Chondrocyte (in vitro differentiated cells): ENCODE results near the gene ATXN7. TPM values are rescaled to one million over a fixed set of nuclear protein-coding genes. Genes with fewer than 3 reads are reported as not detected.

ENCODE experiments used
- DNase-seq: peaks from one replicate; pipeline ENCODE4 v3.0.0; 2021; ENCODE audit warnings: mixed read lengths, low spot score
- H3K27ac Mint-ChIP-seq: one replicate; pipeline ENCODE4 v1.8.0; 2021; ENCODE audit warnings: mild to moderate bottlenecking, moderate library complexity, mixed read lengths; ENCODE audit not compliant: unreplicated experiment
- H3K27me3 Mint-ChIP-seq: 2 replicates; pipeline ENCODE4 v1.8.0; 2021; ENCODE audit warnings: low read depth, mixed read lengths
- H3K36me3 Mint-ChIP-seq: 2 replicates; pipeline ENCODE4 v1.8.0; 2021; ENCODE audit warnings: low read depth, mixed read lengths
- H3K4me1 Mint-ChIP-seq: 2 replicates; pipeline ENCODE4 v1.8.0; 2021; ENCODE audit warnings: low read depth, mild to moderate bottlenecking, mixed read lengths
- H3K4me3 Mint-ChIP-seq: one replicate; pipeline ENCODE4 v1.8.0; 2021; ENCODE audit warnings: mild to moderate bottlenecking, moderate library complexity, mixed read lengths; ENCODE audit not compliant: unreplicated experiment
- H3K9me3 Mint-ChIP-seq: 2 replicates; pipeline ENCODE4 v1.8.0; 2021; ENCODE audit warnings: low read depth, mixed read lengths
- total RNA-seq: library from RNA; stranded (reverse); gene quantifications from 3 replicates; pipeline ENCODE4 v1.2.1, GENCODE V29; 2021
- TF ChIP-seq, protein P1 (sequence below): fragments of 200-600 bp; sonication (generic); IDR thresholded peaks from 2 replicates; pipeline ENCODE4 v1.5.0; 2021; ENCODE audit warnings: antibody characterized with exemption, mild to moderate bottlenecking, moderate library complexity

The ATXN7 gene
- total RNA-seq, 1 donor from 2014 or later = 19.1 TPM

DNA sequence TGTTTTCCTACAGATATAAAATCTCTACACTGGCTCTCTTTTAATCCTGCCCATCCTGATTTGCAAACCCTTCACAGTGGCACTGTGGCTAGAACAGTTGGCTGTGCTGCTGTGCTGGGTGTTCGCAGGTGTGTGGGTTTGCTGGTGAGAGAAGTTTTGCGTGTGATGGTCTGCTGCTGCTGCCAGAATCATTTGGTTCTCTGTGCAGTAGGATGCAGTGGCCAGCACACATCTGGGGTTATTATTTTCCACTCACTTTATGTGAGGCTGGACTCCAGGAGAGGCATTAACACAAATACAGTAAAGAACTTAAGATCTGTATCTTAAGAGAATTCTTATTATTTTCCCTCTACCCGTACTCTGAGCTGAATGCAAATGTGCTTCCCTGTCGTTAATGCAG is 175.7 kb downstream of the ATXN7 start:
- H3K4me3 Mint-ChIP-seq = no peak overlapping the region

DNA sequence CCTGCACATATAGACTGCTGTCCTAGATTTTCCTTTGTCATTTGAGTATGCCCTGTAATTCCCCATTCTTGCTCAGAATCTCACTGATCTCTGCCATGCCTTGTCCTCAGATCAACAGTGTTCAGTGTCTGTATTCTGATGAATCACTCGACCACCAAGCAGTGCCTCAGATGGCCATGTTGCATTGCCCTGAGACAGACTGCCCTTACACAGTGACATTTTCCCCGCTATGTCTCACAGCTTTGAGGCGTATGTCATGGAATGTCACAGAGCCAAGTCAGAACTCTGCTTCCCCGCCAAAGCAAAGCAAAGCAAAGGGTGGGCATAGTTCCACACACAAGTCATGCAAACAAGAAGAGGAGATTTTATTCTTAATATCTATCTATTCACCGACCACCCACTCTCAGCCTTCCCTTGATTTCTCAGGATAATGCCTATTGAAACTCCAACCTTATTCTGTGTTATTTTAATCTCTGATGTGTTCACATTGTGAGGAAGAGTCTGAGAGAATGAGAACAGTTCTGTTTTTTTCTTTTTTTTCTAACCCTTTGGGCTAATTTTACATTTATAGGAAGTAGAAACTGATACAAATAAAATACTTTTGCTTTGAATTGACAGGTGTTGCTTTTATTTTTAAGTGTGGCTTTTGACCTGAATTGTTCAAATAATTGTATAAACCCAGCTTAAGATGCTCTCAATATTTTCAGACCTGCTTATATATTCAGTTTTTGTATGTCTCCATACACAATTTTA is 176.5 kb downstream of the ATXN7 start:
- DNase-seq = no peak
- Mint-ChIP-seq H3K27ac (peak overlapping the region; percentile 53), H3K27me3 (no peaks in the 10 kb centered on the region), H3K36me3 (peaks cover under 1% of the 10 kb centered on the region), H3K4me3 (peak overlapping the region; percentile 31), H3K4me1 (peaks cover 7% of the 10 kb centered on the region), H3K9me3 (no peaks in the 10 kb centered on the region)
- TF ChIP-seq, protein P1, sequence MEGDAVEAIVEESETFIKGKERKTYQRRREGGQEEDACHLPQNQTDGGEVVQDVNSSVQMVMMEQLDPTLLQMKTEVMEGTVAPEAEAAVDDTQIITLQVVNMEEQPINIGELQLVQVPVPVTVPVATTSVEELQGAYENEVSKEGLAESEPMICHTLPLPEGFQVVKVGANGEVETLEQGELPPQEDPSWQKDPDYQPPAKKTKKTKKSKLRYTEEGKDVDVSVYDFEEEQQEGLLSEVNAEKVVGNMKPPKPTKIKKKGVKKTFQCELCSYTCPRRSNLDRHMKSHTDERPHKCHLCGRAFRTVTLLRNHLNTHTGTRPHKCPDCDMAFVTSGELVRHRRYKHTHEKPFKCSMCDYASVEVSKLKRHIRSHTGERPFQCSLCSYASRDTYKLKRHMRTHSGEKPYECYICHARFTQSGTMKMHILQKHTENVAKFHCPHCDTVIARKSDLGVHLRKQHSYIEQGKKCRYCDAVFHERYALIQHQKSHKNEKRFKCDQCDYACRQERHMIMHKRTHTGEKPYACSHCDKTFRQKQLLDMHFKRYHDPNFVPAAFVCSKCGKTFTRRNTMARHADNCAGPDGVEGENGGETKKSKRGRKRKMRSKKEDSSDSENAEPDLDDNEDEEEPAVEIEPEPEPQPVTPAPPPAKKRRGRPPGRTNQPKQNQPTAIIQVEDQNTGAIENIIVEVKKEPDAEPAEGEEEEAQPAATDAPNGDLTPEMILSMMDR = no peak

More for the DNA sequence above, 175.7 kb downstream of the ATXN7 start:
- TF ChIP-seq, protein P1 = no peak
- Mint-ChIP-seq H3K27me3 (no peaks in the 10 kb centered on the region), H3K4me1 (peaks cover 7% of the 10 kb centered on the region), H3K36me3 (peaks cover 2% of the 10 kb centered on the region), H3K27ac (no peak overlapping the region), H3K9me3 (peaks cover 2% of the 10 kb centered on the region)
- no peak for DNase-seq

DNA sequence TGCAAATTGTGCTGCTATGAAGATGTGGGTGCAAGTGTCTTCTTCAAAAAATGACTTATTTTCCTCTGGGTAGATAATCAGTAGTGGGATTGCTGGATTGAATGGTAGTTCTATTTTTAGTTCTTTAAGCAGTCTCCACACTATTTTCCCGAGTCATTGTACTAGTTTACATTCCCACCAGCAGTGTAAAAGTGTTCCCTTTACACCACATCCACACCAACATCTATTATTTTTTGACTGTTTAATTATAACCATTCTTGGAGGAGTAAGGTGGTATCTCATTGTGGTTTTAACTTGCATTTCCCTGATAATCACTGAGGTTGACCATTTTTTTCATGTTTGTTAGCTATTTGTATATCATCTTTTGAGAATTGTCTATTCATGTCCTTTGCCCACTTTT is 179.3 kb downstream of the ATXN7 start:
- Mint-ChIP-seq H3K27me3 (no peaks in the 10 kb centered on the region), H3K36me3 (peaks cover 3% of the 10 kb centered on the region), H3K9me3 (no peaks in the 10 kb centered on the region), H3K27ac (no peak overlapping the region), H3K4me3 (no peak overlapping the region), H3K4me1 (peaks cover 17% of the 10 kb centered on the region)
- TF ChIP-seq, protein P1 = no peak
- DNase-seq = no peak

DNA sequence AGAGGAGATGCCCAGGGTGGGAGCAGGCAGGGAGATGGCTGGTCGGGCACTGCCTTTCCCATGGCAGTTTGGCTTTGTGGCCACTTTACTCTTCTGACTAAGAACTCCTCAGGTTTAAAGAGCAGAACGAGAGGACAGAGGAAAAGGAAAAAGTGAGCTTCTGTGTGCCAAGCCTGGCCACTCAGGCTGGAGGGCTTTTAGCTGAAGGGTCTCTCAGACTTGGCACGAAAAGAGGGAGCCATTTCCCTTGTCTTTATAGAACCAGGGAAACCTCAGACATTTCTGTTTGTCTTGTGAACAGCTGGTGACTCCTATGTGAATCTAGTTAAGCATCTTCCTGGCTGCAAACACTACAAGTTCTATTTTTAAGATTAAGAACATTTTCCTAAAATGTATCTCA is 182.9 kb downstream of the ATXN7 start:
- H3K27ac Mint-ChIP-seq = no peak overlapping the region
- H3K4me3 Mint-ChIP-seq = no peak overlapping the region
- TF ChIP-seq, protein P1 = no peak
- H3K36me3 Mint-ChIP-seq = peaks cover 3% of the 10 kb centered on the region
- H3K9me3 Mint-ChIP-seq = no peaks in the 10 kb centered on the region
- no peak for DNase-seq
- H3K4me1 Mint-ChIP-seq = peaks cover 16% of the 10 kb centered on the region
- H3K27me3 Mint-ChIP-seq = no peaks in the 10 kb centered on the region

DNA sequence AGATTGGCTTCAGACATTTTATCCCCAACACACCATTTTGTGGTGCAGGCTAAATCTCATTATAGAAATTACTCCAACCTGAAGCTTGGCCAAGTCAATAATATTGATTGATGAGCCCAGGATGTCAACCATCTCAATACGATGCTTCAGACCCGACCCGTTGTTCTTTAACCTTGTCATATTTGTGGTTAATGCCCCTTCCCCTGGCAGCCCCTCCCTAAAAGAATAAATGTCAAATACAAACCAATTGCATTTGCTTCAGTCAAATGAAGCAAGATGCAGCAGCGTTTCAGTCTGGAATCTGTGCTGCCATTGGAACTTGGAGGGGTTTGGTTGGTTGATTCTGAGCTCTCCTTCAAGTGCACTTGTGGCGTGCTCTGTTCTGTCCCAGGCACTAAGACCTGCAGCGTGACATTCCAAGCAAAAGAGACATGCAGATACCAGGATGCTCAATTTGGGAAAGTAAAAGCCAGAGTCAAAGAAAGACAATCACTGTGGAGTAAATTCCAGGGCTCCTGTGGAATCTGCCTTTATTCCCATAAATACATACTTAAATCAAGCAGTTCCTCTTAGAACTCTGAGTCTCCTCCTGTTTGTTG is 183.4 kb downstream of the ATXN7 start:
- peaks cover 16% of the 10 kb centered on the region for H3K4me1 Mint-ChIP-seq
- H3K27me3 Mint-ChIP-seq = no peaks in the 10 kb centered on the region
- no peaks in the 10 kb centered on the region for H3K9me3 Mint-ChIP-seq
- peaks cover 3% of the 10 kb centered on the region for H3K36me3 Mint-ChIP-seq
- no peak overlapping the region for H3K4me3 Mint-ChIP-seq
- DNase-seq = no peak
- peak overlapping the region; percentile 13 for H3K27ac Mint-ChIP-seq
- TF ChIP-seq, protein P1 = no peak
